H1 (cell line): ENCODE data around the gene ATL3. TPM values are rescaled to one million over a fixed set of nuclear protein-coding genes. Genes with fewer than 3 reads are reported as not detected.
"Not testable (repeated sequence)": the region's sequence is repeated elsewhere in the genome, so short reads cannot be mapped to it uniquely, and the experiment has no call there.

Experiments used
- CTCF ChIA-PET: fragments of 300-600 bp; sonication (Branson Sonifier 250); formaldehyde crosslinking; loops from one replicate; lab custom pipeline; 2021; ENCODE audit not compliant: partially characterized antibody; lab: Charles Lee
- POLR2A ChIA-PET: fragments of 300-600 bp; sonication (Branson Sonifier 250); formaldehyde crosslinking; loops from one replicate; lab custom pipeline; 2021; ENCODE audit warnings: inconsistent platforms; ENCODE audit not compliant: partially characterized antibody; lab: Charles Lee
- DNase-seq, 2 experiments: peaks; one replicate each; pipeline versions ENCODE4 v3.0.0 to v3.0.0-alpha.2; 2010 to 2022; ENCODE audit warnings: low spot score in 2 of 2, low read depth in 1 of 2, mixed read lengths in 1 of 2
- FAIRE-seq: peaks from 2 replicates; lab custom pipeline; 2011; peaks lifted over from hg19 to GRCh38; lab: Jason Lieb, UNC
- H2AFZ ChIP-seq: 2 replicates; pipeline ENCODE4 v1.8.1; 2012; ENCODE audit warnings: low read length, inconsistent platforms
- H2AK5ac ChIP-seq: 2 replicates; pipeline ENCODE4 v1.6.1; 2013; ENCODE audit warnings: low read depth, low read length
- H2BK120ac ChIP-seq: replicated peaks from 2 replicates; pipeline ENCODE3; 2013; ENCODE audit warnings: low read depth, low read length, inconsistent platforms
- H2BK12ac ChIP-seq: 2 replicates; pipeline ENCODE4 v1.6.1; 2013; ENCODE audit warnings: low read depth, low read length
- H2BK15ac ChIP-seq: 2 replicates; pipeline ENCODE4 v1.6.1; 2013; ENCODE audit warnings: low read length
- H2BK20ac ChIP-seq: 2 replicates; pipeline ENCODE4 v1.6.1; 2013; ENCODE audit warnings: low read length
- H2BK5ac ChIP-seq: 2 replicates; pipeline ENCODE4 v1.6.1; 2013; ENCODE audit warnings: low read depth, low read length
- H3K14ac ChIP-seq: 2 replicates; pipeline ENCODE4 v1.6.1; 2013; ENCODE audit warnings: inconsistent platforms; ENCODE audit not compliant: insufficient read length
- H3K18ac ChIP-seq: 2 replicates; pipeline ENCODE4 v1.6.1; 2013; ENCODE audit warnings: low read length; ENCODE audit errors: extremely low read depth
- H3K23ac ChIP-seq: 2 replicates; pipeline ENCODE4 v1.6.1; 2013; ENCODE audit warnings: inconsistent platforms; ENCODE audit not compliant: insufficient read length
- H3K23me2 ChIP-seq: 2 replicates; pipeline ENCODE4 v1.6.1; 2013; ENCODE audit warnings: low read depth, low read length
- H3K27ac ChIP-seq: 2 replicates; pipeline ENCODE4 v1.6.1; 2011; ENCODE audit warnings: low read depth, low read length, inconsistent platforms
- H3K27me3 ChIP-seq, 4 experiments: replicated peaks in 1 of 4; 1 replicate in 1 of 4; 2 replicates in 3 of 4; pipeline versions ENCODE4 v1.6.1 to v1.8.1; 2011 to 2013; ENCODE audit warnings: low read length in 3 of 4, mild to moderate bottlenecking in 3 of 4, inconsistent platforms in 2 of 4, mixed read lengths in 2 of 4, moderate library complexity in 1 of 4; ENCODE audit not compliant: control insufficient read depth in 3 of 4, insufficient read depth in 3 of 4; ENCODE audit errors: extremely low read depth in 1 of 4
- H3K36me3 ChIP-seq, 4 experiments: 2 replicates each; pipeline versions ENCODE4 v1.6.1 to v1.8.1; 2011 to 2013; ENCODE audit warnings: mild to moderate bottlenecking in 4 of 4, low read length in 3 of 4, moderate library complexity in 2 of 4, control low read depth in 1 of 4, inconsistent platforms in 1 of 4; ENCODE audit not compliant: insufficient read depth in 4 of 4, control insufficient read depth in 2 of 4
- H3K4ac ChIP-seq: replicated peaks from 2 replicates; pipeline ENCODE3; 2013; ENCODE audit warnings: low read length, low read depth, mixed read lengths, inconsistent platforms; ENCODE audit not compliant: insufficient read length
- H3K4me1 ChIP-seq, 4 experiments: replicated peaks in 1 of 4; 1 replicate in 1 of 4; 2 replicates in 3 of 4; pipeline versions ENCODE4 v1.6.1 to v1.8.1; 2011 to 2013; ENCODE audit warnings: low read length in 3 of 4, inconsistent platforms in 2 of 4, mixed read lengths in 1 of 4; ENCODE audit not compliant: insufficient read depth in 4 of 4, control insufficient read depth in 3 of 4
- H3K4me2 ChIP-seq, 2 experiments: 2 replicates each; pipeline versions ENCODE4 v1.6.1 to v1.8.1; 2011 to 2013; ENCODE audit warnings: low read depth in 2 of 2, low read length in 2 of 2, control low read depth in 1 of 2, inconsistent platforms in 1 of 2, mild to moderate bottlenecking in 1 of 2; ENCODE audit not compliant: insufficient read depth in 1 of 2
- H3K4me3 ChIP-seq, 4 experiments: fragments of 200-600, 300-600 bp in 1 of 4; sonication (generic), shearing (Covaris generic), sonication (Bioruptor Twin) in 1 of 4; 2 replicates each; pipeline versions ENCODE4 v1.5.1 to v1.8.1; 2011 to 2016; ENCODE audit warnings: low read length in 4 of 4, low read depth in 3 of 4, control low read depth in 2 of 4, inconsistent platforms in 2 of 4, mild to moderate bottlenecking in 2 of 4, mixed read lengths in 1 of 4, moderate library complexity in 1 of 4; ENCODE audit not compliant: insufficient read depth in 2 of 4; ENCODE audit errors: extremely low read depth in 1 of 4
- H3K56ac ChIP-seq: replicated peaks from 2 replicates; pipeline ENCODE3; 2013; ENCODE audit warnings: low read depth, mild to moderate bottlenecking, mixed read lengths, low read length, inconsistent platforms; ENCODE audit not compliant: insufficient read length
- H3K79me1 ChIP-seq: 2 replicates; pipeline ENCODE4 v1.6.1; 2013; ENCODE audit warnings: low read depth, low read length, control low read depth
- H3K79me2 ChIP-seq, 2 experiments: 2 replicates each; pipeline versions ENCODE4 v1.6.1 to v1.8.1; 2012 to 2013; ENCODE audit warnings: low read length in 2 of 2, mild to moderate bottlenecking in 2 of 2, inconsistent platforms in 1 of 2; ENCODE audit not compliant: insufficient read depth in 2 of 2, control insufficient read depth in 1 of 2
- H3K9ac ChIP-seq, 4 experiments: replicated peaks in 1 of 4; 1 replicate in 1 of 4; 2 replicates in 3 of 4; pipeline versions ENCODE4 v1.6.1 to v1.8.1; 2011 to 2013; ENCODE audit warnings: low read depth in 3 of 4, low read length in 3 of 4, control low read depth in 2 of 4, mild to moderate bottlenecking in 2 of 4, moderate library complexity in 2 of 4, inconsistent platforms in 1 of 4; ENCODE audit errors: extremely low read depth in 1 of 4
- H3K9me3 ChIP-seq, 2 experiments: 2 replicates each; pipeline versions ENCODE4 v1.6.1 to v1.8.1; 2012 to 2013; ENCODE audit warnings: mild to moderate bottlenecking in 2 of 2, moderate library complexity in 2 of 2, control low read depth in 1 of 2, inconsistent platforms in 1 of 2, low read depth in 1 of 2, low read length in 1 of 2, mixed read lengths in 1 of 2; ENCODE audit not compliant: insufficient read depth in 2 of 2
- H4K20me1 ChIP-seq, 2 experiments: replicated peaks in 1 of 2; 2 replicates each; pipeline versions ENCODE3 to v1.8.1; 2011 to 2013; ENCODE audit warnings: inconsistent platforms in 2 of 2, low read length in 2 of 2, mild to moderate bottlenecking in 1 of 2; ENCODE audit not compliant: insufficient read depth in 2 of 2, control insufficient read depth in 1 of 2
- H4K5ac ChIP-seq: 2 replicates; pipeline ENCODE4 v1.6.1; 2013; ENCODE audit warnings: low read length, low read depth, mixed read lengths, inconsistent platforms; ENCODE audit not compliant: insufficient read length
- H4K8ac ChIP-seq: 2 replicates; pipeline ENCODE4 v1.8.0; 2013; ENCODE audit warnings: mild to moderate bottlenecking, moderate library complexity, low read length, inconsistent platforms; ENCODE audit not compliant: insufficient read depth; ENCODE audit errors: extremely low read depth
- H4K91ac ChIP-seq: replicated peaks from 2 replicates; pipeline ENCODE3; 2013; ENCODE audit warnings: low read length, mixed read lengths, inconsistent platforms; ENCODE audit not compliant: insufficient read length
- EZH2 ChIP-seq: fragments of 200-600 bp; sonication (generic); IDR thresholded peaks from 2 replicates; pipeline ENCODE4 v1.7.1; 2012; ENCODE audit warnings: low read depth, mild to moderate bottlenecking, moderate library complexity, low read length, inconsistent platforms; ENCODE audit not compliant: severe bottlenecking
- RAD21 ChIP-seq, 2 experiments: IDR thresholded peaks in 1 of 2; conservative IDR thresholded peaks in 1 of 2; 2 replicates each; pipeline ENCODE4 v1.6.1; 2011; ENCODE audit warnings: low read depth in 2 of 2, low read length in 2 of 2, improper control_type of control experiment in 1 of 2, inconsistent platforms in 1 of 2, mild to moderate bottlenecking in 1 of 2, moderate library complexity in 1 of 2
- RNF2 ChIP-seq: fragments of 200-900, 300-1000 bp; sonication (generic); IDR thresholded peaks from 2 replicates; pipeline ENCODE4 v1.7.1; 2016; ENCODE audit warnings: borderline replicate concordance, low read depth, mild to moderate bottlenecking, antibody characterized with exemption, low read length; ENCODE audit not compliant: poor library complexity, severe bottlenecking; ENCODE audit errors: missing control alignments
- WGBS, 2 experiments: shearing (Covaris generic) in 1 of 2; methylation state at CpG; one replicate each; pipeline versions ENCODE4 v1.1.6 to v1.1.7; 2013 to 2015; ENCODE audit warnings: low lambda C conversion rate in 2 of 2, mixed read lengths in 2 of 2, inconsistent platforms in 1 of 2, low coverage in 1 of 2, missing lambda C conversion rate in 1 of 2; ENCODE audit not compliant: insufficient replicate concordance in 2 of 2, insufficient coverage in 1 of 2, insufficient read length in 1 of 2; ENCODE audit errors: extremely low coverage in 1 of 2, missing lambda C conversion rate in 1 of 2; 5-methylcytosine and 5-hydroxymethylcytosine counted together
- polyA plus RNA-seq, 7 experiments: library from polyadenylated mRNA; depleted of rRNA in 3 of 7; stranded (reverse) in 5 of 7; unstranded in 2 of 7; fragments of >200 nt in 5 of 7; fragments of 200-250 nt in 2 of 7; gene quantifications; 1 replicate in 5 of 7; 2 replicates in 1 of 7; 4 replicates in 1 of 7; pipeline versions ENCODE4 v1.2.1 to v1.2.3, GENCODE V29; 2011 to 2013; ENCODE audit warnings: missing spikeins in 2 of 7, mixed read lengths in 2 of 7
- total RNA-seq: library from RNA; stranded (reverse); fragmentation: NEBNext Ultra II Directional; extraction: Animal tissue kit (Norgen Biotek cat#: 25700); gene quantifications from 2 replicates; pipeline ENCODE4 v1.2.1, GENCODE V29; 2021

The ATL3 gene
- total and polyA plus RNA-seq, 2 of the 8 experiments (the other 6 are each of a cell fraction or from before 2014, with no cell fraction given): 7.8 to 24.5 TPM

- no peak for TF ChIP-seq RNF2
- no peak for TF ChIP-seq EZH2
- no peak for TF ChIP-seq RAD21 (IDR thresholded peaks at IDR 0.05 in 1 of 2, conservative IDR thresholded peaks at IDR 0.05 in 1 of 2; ENCODE audit: low read depth in 2 of 2, low read length in 2 of 2)
Observed at GRCh38 chr11:63603180-63603518, 68.0 kb downstream of the ATL3 start (continued).

- H2BK120ac ChIP-seq, H2BK12ac ChIP-seq, H4K91ac ChIP-seq, H2BK15ac ChIP-seq, H3K14ac ChIP-seq, H3K4me3 ChIP-seq, FAIRE-seq, H4K5ac ChIP-seq, DNase-seq, H3K27ac ChIP-seq, H3K36me3 ChIP-seq, H3K56ac ChIP-seq, H2BK5ac ChIP-seq, H3K27me3 ChIP-seq, H2AFZ ChIP-seq, H3K23me2 ChIP-seq, H3K18ac ChIP-seq, POLR2A ChIA-PET, H3K9me3 ChIP-seq, H3K4me1 ChIP-seq, H2AK5ac ChIP-seq, H2BK20ac ChIP-seq, H3K23ac ChIP-seq, H4K8ac ChIP-seq, H4K20me1 ChIP-seq: not testable (repeated sequence)
- Histone ChIP-seq H3K4ac (peak overlapping the region; percentile 74), H3K79me2 (peaks cover 2 to 73% of the 10 kb centered on the region in 2 experiments; a peak in 3 of 4 replicates), H3K9ac (0 out of 7 replicates have a peak overlapping the region, but pooled peaks of 1 of the 4 experiments have one; percentile 18), H3K79me1 (peaks cover 11% of the 10 kb centered on the region), H3K4me2 (peak overlapping the region in 1 of 2 experiments; percentile 31; a peak in 1 of 4 replicates)
- 93% methylated on average over 11 of the region's 11 CpGs; no CpG with 5 or more reads in 1 of the 2 experiments for WGBS, 2 experiments
- CTCF ChIA-PET: interaction anchor here (1.2 to 2.6 kb wide), 4 partner anchors 8 to 94 kb away, joined by 3 to 12 read pairs (median 6); no protein-coding TSS in a partner anchor
Observed at GRCh38 chr11:63602290-63603179, 68.6 kb downstream of the ATL3 start.
